ENCODE measurements around the gene DOCK3.

Gene DOCK3

GRCh38 chr3:51102396-51102795 is 427.7 kb downstream of the DOCK3 start:
- TF ChIP-seq ZNF70 (CRISPR knock-in tag; IDR thresholded peaks at IDR 0.05) (no peak), CREB5 (CRISPR knock-in tag; IDR thresholded peaks at IDR 0.05; ENCODE audit: low read depth) (no peak), TCF4 (CRISPR knock-in tag; IDR thresholded peaks at IDR 0.05; ENCODE audit: borderline replicate concordance) (no peak), GLIS3 (CRISPR knock-in tag; IDR thresholded peaks at IDR 0.05) (no peak), CSRNP3 (CRISPR knock-in tag; IDR thresholded peaks at IDR 0.05) (no peak), ZFP3 (CRISPR knock-in tag; IDR thresholded peaks at IDR 0.05) (no peak), CSDC2 (CRISPR knock-in tag; IDR thresholded peaks at IDR 0.05) (no peak), SNAI2 (CRISPR knock-in tag; IDR thresholded peaks at IDR 0.05) (no peak)
- ATAC-seq, result no peak

- no peak for ATAC-seq
- no peak for TF ChIP-seq ISL1 (CRISPR knock-in tag; IDR thresholded peaks at IDR 0.05)
- TF ChIP-seq ARNTL (CRISPR knock-in tag; IDR thresholded peaks at IDR 0.05; ENCODE audit: borderline replicate concordance, low read depth), result no peak
- no peak for TF ChIP-seq GLIS3 (CRISPR knock-in tag; IDR thresholded peaks at IDR 0.05)
- no peak for TF ChIP-seq PPARA (CRISPR knock-in tag; IDR thresholded peaks at IDR 0.05; ENCODE audit: borderline replicate concordance)
- no peak for TF ChIP-seq RARB (CRISPR knock-in tag; IDR thresholded peaks at IDR 0.05)
- TF ChIP-seq ZNF70 (CRISPR knock-in tag; IDR thresholded peaks at IDR 0.05), result no peak
- TF ChIP-seq TOX (CRISPR knock-in tag; IDR thresholded peaks at IDR 0.05; ENCODE audit: borderline replicate concordance), result no peak
- no peak for TF ChIP-seq OSR1 (CRISPR knock-in tag; IDR thresholded peaks at IDR 0.05)
- no peak for TF ChIP-seq POU6F1 (CRISPR knock-in tag; IDR thresholded peaks at IDR 0.05; ENCODE audit: borderline replicate concordance, low read depth)
- no peak for TF ChIP-seq ZNF565 (CRISPR knock-in tag; conservative IDR thresholded peaks at IDR 0.05; ENCODE audit: low read depth)
- no peak for TF ChIP-seq ZFP3 (CRISPR knock-in tag; IDR thresholded peaks at IDR 0.05)
- no peak for TF ChIP-seq ZFP30 (CRISPR knock-in tag; IDR thresholded peaks at IDR 0.05)
- no peak for TF ChIP-seq ZC3H10 (CRISPR knock-in tag; IDR thresholded peaks at IDR 0.05)
These were observed 431.6 kb downstream of the DOCK3 start for GRCh38 chr3:51106242-51106876.

- TF ChIP-seq CSRNP3 (CRISPR knock-in tag; IDR thresholded peaks at IDR 0.05), result no peak
- ATAC-seq, result no peak
These were observed 435.9 kb downstream of the DOCK3 start for GRCh38 chr3:51110586-51110985.

GRCh38 chr3:51122944-51123343 is 448.2 kb downstream of the DOCK3 start:
- no peak for ATAC-seq
- TF ChIP-seq ZNF70 (CRISPR knock-in tag; IDR thresholded peaks at IDR 0.05), result no peak
- no peak for TF ChIP-seq PATZ1 (CRISPR knock-in tag; IDR thresholded peaks at IDR 0.05; ENCODE audit: borderline replicate concordance)
- TF ChIP-seq ZNF565 (CRISPR knock-in tag; conservative IDR thresholded peaks at IDR 0.05; ENCODE audit: low read depth), result no peak
- TF ChIP-seq TSHZ2 (CRISPR knock-in tag; IDR thresholded peaks at IDR 0.05), result no peak
- no peak for TF ChIP-seq GLIS3 (CRISPR knock-in tag; IDR thresholded peaks at IDR 0.05)
- no peak for TF ChIP-seq POU6F1 (CRISPR knock-in tag; IDR thresholded peaks at IDR 0.05; ENCODE audit: borderline replicate concordance, low read depth)
- no peak for TF ChIP-seq CREB5 (CRISPR knock-in tag; IDR thresholded peaks at IDR 0.05; ENCODE audit: low read depth)
- TF ChIP-seq ISL1 (CRISPR knock-in tag; IDR thresholded peaks at IDR 0.05), result no peak
- no peak for TF ChIP-seq RARB (CRISPR knock-in tag; IDR thresholded peaks at IDR 0.05)
- TF ChIP-seq TCF4 (CRISPR knock-in tag; IDR thresholded peaks at IDR 0.05; ENCODE audit: borderline replicate concordance), result no peak
